HG03045 (cell line): ENCODE results near the gene PSMC3IP.
"Not testable (repeated sequence)": the region's sequence is repeated elsewhere in the genome, so short reads cannot be mapped to it uniquely, and the experiment has no call there.

ENCODE experiments used
- ATAC-seq: cut with Tn5 transposase; IDR thresholded peaks from one replicate; pipeline ENCODE4 v1.9.1; 2021; ENCODE audit warnings: mild to moderate bottlenecking, moderate library complexity; ENCODE audit not compliant: unreplicated experiment

Gene PSMC3IP

DNA sequence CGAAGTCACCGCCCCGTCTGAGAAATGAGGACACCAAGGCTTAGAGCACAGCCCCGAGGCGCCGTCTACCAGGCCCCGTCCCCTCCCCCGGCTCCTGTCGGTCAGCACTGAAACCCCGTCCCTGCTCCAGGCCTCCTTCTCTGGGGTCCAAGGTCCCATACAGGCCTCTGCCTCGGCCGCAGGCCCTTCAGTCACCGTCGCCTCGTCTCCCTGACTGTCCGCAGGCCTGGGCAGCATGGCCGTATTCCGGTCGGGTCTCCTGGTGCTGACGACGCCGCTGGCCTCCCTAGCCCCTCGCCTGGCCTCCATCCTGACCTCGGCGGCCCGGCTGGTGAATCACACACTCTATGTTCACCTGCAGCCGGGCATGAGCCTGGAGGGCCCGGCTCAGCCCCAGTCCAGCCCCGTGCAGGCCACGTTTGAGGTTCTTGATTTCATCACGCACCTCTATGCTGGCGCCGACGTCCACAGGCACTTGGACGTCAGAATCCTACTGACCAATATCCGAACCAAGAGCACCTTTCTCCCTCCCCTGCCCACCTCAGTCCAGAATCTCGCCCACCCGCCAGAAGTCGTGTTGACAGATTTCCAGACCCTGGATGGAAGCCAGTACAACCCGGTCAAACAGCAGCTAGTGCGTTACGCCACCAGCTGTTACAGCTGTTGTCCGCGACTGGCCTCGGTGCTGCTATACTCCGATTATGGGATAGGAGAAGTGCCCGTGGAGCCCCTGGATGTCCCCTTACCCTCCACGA, 15.0 kb downstream of the PSMC3IP start:
- no peak for ATAC-seq

DNA sequence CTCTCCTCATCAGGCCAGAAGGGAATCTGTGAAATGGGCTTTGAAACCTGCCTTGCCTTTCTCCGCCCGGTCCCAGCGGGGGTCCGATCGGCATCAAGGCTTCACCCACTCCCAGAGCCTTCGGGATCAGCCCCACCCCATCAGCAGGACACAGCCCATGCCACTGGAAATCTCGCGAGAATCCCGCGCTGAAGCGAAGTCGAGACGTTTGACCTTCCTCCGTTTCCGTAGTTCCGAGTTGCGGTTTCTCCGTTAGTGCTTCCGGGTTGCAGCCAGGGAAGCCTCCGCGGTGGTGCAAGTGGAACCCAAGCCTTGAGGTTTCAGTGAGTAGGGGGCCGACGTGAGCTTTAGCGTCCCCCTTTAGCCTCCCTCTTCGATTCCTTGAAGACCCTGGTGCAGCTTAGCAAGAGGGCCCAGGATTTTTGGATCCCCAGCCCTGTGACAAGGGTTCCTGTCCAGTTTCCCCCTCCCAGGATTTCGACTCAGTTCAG, 15.6 kb downstream of the PSMC3IP start, which contains the start of gene COASY:
Gene COASY, plus strand, starts transcription at position 252 of the 491 bp plus-strand sequence. CDS start 475 bp downstream, outside the sequence.
- ATAC-seq: no peak

DNA sequence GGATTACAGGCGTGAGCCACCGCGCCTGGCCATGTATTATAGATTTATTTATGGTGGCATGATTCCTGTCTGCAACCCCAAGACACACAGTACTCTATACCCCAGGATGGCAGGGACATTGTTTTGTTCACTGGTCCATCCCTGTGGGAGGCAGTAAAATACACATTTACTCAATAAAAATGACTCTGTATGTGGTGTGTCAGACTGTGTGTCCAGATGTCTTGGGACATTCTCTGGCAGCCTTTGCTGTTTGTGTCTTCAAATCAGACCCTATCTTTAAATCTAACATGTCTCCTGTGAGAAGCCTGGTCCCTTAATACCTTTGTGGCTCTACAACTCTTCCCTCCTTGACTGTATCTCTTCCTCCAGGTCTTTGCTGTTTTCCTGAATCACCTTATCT, 17.3 kb downstream of the PSMC3IP start:
- ATAC-seq: no peak

DNA sequence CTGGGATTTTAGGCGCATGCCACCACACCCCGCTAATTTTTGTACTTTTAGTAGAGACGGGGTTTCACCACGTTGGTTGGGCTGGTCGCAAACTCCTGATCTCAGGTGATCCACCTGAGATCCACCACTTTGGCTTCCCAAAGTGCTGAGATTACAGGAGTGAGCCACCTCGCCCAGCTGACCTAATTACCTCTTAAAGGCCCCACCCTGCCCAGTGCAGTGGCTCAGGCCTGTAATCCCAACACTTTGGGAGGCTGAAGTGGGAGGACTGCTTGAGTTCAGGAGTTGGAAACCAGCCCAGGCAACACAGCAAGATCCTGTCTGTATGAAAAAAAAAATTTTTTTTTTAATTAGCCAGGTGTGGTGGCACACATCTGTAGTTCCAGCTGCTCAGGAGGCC, 18.5 kb downstream of the PSMC3IP start:
- ATAC-seq: no peak

DNA sequence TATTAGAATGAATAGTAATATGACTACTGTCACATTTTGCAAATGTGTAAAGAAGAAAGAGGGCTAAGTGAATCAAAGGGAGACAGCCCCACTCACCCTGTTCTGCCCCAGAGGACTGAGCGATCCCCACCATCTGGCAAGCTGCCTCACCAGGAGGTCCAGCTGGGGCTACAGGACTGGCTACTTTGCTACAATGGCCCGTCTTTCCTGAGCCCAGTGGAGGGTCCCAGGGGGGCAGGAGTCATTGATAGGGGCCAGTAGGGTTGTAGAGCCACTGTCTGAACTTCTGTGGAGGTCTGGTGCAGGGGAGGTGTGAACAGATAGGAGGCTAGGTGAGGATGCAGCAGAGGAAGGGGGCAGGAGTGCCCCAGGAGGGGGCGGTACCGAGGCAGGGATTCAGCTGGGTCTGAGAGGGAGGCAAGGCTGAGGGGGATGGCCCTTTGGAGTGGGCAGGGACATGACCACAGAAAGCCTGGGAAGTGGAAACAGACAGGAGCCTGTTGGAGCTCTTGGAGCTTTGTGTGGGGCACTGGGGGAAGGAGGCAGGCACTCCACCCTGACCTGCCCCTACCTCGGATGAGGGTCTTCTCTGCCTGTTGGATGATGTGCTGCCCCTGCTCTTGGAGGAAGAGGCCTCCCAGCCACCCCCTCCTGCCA, 21.4 kb downstream of the PSMC3IP start:
- ATAC-seq: not testable (repeated sequence)

- no peak for ATAC-seq
Measured at GRCh38 chr17:42555122-42555622, 22.4 kb downstream of the PSMC3IP start.

DNA sequence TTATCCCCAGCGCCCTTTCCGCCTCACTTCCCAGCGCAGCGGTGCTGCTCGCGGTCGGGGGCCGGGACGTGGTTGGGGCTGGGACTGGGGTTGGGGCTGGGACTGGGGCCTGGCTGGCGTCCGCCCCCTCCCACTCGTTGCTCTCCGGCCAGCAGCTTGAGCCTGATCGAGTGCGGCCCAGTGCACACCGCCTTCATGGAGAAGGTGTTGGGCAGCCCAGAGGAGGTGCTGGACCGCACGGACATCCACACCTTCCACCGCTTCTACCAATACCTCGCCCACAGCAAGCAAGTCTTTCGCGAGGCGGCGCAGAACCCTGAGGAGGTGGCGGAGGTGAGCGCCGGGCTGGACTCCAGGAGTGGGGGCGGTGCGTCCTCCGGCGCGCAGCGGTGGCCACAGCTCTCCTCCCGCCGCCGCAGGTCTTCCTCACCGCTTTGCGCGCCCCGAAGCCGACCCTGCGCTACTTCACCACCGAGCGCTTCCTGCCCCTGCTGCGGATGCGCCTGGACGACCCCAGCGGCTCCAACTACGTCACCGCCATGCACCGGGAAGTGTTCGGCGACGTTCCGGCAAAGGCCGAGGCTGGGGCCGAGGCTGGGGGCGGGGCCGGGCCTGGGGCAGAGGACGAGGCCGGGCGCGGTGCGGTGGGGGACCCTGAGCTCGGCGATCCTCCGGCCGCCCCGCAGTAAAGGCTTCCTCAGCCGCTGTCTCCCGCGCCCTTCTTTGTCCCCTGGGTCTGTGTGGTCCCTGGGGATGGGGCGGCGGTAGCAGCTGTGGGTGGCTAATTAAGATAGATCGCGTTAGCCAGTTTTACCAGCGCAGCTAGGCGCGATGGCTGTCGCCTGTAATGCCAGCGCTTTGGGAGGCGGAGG, 23.0 kb downstream of the PSMC3IP start:
- ATAC-seq: peak; percentile 65

GRCh38 chr17:42553866-42554249, 23.7 kb downstream of the PSMC3IP start:
- no peak for ATAC-seq

DNA sequence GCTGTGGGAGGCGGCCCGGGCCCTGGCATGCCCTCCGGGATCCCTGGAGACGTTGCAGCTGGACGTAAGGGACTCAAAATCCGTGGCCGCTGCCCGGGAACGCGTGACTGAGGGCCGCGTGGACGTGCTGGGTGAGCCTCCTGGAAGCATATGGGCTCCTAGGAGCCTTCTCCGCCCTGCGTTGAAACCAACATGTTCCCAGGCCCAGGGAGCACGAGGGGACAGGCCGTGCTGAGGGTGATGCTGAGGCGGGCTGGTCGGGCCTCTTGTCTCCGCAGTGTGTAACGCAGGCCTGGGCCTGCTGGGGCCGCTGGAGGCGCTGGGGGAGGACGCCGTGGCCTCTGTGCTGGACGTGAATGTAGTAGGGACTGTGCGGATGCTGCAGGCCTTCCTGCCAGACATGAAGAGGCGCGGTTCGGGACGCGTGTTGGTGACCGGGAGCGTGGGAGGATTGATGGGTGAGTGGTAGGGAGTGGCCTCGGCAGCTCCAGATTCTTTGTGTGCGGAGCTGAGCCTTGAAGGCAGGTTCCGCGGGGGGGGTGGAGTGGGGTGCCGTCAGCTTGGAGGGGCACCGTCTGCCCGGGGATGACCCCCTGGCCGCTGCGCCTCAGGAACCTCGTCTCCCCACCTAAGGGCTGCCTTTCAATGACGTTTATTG, 24.2 kb downstream of the PSMC3IP start:
- no peak for ATAC-seq

DNA sequence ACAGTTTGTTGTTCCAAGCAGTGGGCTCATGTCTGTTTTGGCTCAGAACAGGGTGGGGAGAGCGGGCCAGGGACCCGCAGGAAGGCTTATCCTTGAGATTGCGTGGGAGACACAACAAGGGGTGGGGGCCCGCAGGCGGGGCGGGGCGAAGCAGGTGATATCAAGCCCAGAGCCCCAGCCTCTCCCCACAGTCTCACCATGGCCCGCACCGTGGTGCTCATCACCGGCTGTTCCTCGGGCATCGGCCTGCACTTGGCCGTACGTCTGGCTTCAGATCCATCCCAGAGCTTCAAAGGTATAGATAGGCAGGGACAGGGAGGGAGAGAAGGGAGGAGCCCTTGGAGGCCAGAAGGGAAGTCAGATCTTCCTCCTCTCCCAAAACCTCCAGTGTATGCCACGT, 24.8 kb downstream of the PSMC3IP start, which contains the start of gene HSD17B1:
Gene HSD17B1, plus strand, starts transcription at position 188 of the 400 bp plus-strand sequence. Its CDS starts 11 bp downstream, at position 199.
- ATAC-seq: not testable (repeated sequence)

GRCh38 chr17:42548993-42549755, 28.4 kb downstream of the PSMC3IP start:
- ATAC-seq: no peak

- peak; percentile 54 for ATAC-seq
Measured at GRCh38 chr17:42548070-42548837, 29.3 kb downstream of the PSMC3IP start.

GRCh38 chr17:42547698-42548069, 29.8 kb downstream of the PSMC3IP start:
- no peak for ATAC-seq

- no peak for ATAC-seq
Measured at GRCh38 chr17:42547001-42547461, 30.5 kb downstream of the PSMC3IP start.

DNA sequence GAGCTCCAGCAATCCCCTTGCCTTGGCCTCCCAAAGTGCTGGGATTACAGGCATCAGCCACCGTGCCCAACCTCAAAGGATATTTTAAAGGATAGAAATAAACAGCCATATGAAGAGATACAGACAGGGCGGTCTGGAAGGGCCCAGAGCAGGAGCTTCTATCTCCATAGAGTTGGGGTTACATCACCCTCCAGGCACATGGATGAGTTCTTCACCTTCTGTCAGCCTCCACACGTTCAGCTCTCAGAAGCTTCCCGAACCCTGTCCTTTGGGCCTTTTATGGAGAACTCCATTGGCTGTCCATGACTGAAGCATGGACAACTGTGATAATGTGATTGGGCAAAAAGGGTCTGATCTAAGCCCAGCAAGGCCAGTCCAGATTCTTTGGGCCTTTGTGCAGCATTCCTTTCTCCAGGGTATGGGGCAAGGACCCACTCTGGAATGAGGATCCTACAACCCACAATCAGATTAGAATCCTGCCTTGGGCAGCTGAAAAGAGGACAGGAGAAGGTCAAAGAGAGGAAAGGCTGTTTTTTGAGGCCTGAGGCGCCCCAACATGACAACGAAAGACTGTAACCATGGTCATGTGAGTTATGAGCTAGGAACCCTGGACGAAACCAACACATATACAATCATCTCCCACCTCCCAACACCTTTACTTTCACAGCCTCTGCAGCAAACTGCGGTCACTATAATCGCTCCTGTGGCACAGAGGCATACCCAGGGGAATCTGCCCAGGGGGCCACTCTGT, 31.6 kb downstream of the PSMC3IP start:
- not testable (repeated sequence) for ATAC-seq

DNA sequence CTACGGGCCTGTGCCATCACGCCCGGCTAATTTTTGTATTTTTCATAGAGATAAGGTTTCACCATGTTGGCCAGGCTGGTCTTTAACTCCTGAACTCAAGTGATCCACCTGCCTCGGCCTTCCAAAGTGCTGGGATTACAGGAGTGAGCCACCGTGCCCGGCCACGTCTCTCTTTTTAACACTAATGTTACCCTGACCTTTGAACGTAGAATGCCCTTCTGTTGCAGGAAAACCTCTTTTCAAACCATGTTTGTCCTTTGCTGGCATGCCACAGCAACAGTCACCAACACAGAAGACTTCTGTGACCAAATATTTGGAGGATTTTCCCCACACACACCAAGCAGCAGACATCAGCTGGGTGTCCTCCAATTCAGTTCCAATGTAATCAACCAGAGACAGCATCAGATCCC, 32.6 kb downstream of the PSMC3IP start:
- ATAC-seq: no peak

GRCh38 chr17:42543190-42544079, 34.1 kb downstream of the PSMC3IP start:
- no peak for ATAC-seq
